GM18502 (cell line): ENCODE results near the gene AGER.
"Not testable (repeated sequence)": the region's sequence is repeated elsewhere in the genome, so short reads cannot be mapped to it uniquely, and the experiment has no call there.

ENCODE experiments used
- ATAC-seq: cut with Tn5 transposase; IDR thresholded peaks from one replicate; pipeline ENCODE4 v1.9.1; 2021; ENCODE audit warnings: mild to moderate bottlenecking; ENCODE audit not compliant: unreplicated experiment, poor library complexity

AGER gene

DNA sequence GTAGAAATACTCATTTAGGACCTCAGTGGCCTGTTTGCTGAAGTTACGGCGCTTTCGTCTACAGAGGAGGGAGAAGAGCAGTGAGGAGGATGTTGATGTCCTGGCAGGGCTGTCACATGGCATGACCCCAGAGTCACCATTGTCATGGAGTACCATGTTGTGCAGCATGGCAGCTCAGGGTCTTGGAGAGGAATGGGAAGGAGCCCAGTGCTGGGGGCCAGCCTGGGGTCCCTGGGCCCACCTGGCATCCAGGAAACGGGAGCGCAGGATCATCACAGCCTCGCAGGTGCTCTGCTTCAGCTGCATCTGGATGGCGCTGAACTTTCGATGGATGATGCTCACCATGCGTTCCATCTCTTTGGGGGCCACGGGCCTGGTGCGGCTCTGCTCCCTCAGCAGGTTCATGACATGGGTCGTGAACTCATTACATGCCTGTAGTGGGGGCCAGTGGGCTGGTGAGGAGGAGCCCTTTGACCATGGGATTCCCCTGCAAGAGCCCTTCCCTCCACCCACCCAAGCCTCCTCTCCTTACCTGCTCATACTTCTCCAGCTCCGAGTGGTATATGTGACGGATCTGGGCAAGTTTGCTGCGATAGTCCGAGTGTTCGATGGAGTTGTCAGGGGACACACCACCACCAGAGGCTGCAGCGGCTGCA lies 3.8 kb upstream of the AGER start:
- not testable (repeated sequence) for ATAC-seq

DNA sequence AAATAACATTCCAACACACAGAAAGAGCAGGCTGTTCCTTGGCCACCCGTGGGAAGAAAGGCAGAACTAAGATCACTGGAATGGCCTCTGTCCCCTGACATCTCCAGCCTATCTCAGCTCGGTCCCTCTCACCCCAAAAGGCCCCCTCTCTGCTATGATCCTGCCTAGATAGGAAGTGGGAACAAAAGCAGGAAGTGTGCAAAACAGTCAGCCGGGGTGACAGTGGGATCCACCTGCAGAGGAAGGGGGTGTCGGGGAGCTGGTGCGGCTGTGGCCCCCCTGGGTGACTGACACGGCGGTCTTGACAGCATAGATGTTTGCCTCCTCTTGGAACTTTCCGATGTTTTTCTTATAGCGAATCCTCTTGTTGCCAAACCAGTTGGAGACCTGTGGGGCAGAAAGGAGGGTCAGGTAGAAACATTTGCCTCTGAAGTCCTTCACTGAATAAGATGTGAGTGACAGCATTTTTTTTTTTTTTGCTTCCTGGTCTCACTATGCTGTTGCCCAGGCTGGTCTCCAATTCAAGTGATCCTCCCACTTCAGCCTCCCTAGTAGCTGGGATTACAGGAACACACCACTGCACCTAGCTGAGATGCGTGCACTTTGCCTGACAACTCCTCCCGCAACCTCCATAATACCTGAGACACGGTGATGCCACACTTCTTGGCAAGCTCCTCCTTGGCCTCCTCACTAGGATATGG lies 3.1 kb upstream of the AGER start:
- no peak for ATAC-seq

DNA sequence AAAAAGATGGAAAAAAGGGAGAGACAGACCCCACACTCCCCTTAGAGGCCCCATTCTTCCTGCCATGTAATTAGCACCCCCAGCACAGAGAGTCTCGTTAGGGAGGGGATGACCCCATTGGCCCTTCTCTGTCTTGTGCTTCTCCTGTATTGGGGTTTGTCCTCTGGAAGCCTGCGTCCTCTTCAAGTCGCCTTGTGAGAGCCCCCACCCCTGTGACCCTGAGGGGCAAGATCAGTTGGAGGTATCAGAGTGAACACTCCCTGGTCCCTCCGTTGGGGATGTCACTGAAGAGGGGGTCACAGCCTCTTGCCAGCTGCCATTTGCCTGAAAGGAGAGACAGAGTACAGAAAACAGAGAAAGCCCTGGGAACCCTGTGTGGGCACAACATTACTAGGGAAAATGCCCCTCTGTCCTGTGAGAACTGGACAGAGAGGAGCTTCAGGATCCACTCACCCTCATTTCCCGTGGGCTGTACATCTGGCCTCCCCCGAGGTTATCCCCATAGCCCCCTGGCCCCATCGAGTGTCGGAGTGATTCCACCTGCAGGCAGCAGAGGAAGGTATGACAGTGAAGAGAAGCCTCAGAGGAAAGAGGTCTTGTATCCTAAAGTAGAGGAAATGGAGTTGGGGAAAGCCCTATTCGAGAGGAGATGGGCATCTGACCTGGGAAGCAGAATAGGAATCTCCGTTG lies 2.2 kb upstream of the AGER start:
- not testable (repeated sequence) for ATAC-seq

DNA sequence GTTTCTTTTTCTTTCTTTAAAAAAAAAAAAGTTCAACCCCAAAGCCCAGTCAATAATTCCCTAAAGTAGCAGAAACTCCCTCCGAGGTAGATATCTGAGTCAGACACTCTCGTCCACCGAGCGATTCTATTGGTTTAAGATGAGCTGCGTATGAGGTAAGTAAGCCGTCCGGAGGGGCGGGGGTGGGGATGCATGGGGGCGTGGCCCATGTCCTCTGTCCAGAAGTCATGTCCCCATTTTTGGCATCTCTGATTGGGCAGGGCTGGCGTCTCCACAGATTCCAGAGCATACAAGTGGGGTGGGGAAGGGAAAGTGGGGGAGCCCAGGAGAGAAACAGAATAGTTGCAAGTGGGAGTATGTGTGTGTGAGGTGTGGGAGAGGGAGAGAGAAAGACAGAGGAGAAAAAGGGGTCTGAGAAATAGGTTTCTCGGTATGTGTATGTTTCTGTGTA lies 1.7 kb upstream of the AGER start:
- ATAC-seq, result not testable (repeated sequence)

DNA sequence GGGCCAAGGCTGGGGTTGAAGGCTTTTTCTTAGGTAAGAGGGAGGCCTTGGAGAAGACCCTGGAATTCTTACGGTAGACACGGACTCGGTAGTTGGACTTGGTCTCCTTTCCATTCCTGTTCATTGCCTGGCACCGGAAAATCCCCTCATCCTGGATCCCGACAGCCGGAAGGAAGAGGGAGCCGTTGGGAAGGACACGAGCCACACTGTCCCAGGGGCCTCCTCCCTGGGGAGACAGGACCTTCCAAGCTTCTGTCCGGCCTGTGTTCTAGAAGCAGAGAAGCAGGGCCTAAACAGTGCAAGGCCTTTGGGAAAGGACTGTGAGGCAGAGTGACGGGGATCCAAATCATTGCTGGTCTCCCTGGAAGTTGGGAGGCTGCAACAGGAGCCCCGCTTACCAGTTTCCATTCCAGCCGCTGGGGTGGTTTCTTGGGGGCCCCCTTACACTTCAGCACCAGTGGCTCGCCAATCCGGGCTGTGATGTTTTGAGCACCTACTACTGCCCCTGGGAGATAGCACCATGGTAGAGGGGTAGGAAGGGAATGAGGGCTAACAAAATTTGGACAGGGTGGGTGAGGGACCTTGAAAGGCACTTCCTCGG lies 470 bp downstream of the AGER start:
- ATAC-seq, result no peak

DNA sequence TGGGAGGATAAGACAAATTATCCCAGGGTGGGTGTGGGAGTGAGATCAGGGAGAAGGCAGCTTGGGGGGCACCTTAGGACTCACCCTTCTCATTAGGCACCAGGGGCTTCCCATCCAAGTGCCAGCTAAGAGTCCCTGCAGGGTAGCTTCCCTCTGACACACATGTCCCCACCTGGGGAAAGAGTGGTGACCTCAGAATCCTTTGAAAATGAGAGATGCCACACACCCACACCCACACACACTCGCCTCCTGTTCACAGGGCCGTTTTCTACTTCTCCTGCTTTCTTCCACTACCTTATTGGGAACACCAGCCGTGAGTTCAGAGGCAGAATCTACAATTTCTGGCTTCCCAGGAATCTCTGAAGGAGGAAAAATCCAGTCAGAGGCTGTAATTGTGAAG lies 1.0 kb downstream of the AGER start:
- no peak for ATAC-seq

DNA sequence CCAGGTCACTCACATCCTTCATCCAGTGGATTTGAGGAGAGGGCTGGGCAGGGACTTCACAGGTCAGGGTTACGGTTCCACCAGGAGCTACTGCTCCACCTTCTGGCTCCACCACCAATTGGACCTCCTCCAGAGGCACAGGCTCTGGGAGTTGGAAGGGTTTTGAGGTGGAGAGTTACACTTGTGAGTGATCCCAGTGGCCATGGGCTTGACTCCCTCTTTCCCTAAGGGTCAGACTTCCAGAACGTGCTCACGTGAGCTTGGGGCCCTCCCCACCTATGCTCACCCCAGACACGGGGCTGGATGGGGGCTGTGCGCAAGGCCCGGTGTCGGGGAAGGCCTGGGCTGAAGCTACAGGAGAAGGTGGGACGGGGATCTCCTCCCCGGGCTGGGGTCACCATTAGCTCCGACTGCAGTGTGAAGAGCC lies 1.5 kb downstream of the AGER start:
- ATAC-seq, result no peak

DNA sequence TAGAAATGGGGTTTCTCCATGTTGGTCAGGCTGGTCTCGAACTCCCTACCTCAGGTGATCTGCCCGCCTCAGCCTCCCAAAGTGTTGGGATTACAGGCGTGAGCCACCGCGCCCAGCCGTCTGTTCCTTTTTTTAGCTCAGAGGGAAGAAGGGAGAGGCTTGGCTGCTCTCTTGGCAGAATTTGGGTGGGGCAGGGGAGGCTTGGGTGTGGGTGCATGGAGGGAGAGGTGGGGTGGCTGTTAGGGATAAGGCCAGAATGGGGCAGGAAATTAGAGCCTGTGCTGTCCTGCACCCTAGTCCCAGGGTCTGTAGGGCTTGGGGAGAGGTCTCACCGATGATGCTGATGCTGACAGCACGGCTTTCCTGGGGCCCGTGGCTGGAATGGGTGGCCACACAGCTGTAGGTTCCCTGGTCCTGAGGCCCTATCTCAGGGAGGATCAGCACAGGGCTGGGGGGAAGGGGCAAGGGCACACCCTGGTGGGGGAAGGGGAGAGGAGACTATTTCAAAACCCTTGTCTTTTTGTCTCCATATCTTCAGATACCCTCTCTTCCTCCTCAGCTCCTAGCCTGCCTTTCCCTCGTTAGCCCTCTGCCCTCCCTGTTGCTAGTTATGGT lies 2.0 kb downstream of the AGER start:
- ATAC-seq, result no peak

DNA sequence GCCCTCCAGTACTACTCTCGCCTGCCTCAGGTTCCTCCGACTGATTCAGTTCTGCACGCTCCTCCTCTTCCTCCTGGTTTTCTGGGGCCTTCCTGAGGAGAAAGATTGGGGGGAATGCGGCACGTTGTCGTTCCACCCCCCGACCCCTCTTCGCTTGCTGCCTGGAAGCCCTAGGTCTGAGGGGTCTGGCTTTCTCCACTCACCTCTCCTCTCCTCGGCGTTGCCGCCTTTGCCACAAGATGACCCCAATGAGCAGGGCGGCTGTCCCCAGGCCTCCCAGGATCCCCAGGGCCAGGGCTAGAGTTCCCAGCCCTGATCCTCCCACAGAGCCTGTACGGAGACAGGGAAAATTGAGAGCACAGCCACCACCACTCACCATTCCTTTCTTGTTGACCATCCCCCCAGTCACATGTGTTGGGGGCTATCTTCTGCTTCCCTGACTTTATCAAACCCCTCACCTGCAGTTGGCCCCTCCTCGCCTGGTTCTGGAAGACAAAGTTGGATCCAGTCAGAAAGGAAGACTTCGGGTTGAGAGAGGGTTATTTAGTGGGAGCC lies 2.8 kb downstream of the AGER start:
- no peak for ATAC-seq

DNA sequence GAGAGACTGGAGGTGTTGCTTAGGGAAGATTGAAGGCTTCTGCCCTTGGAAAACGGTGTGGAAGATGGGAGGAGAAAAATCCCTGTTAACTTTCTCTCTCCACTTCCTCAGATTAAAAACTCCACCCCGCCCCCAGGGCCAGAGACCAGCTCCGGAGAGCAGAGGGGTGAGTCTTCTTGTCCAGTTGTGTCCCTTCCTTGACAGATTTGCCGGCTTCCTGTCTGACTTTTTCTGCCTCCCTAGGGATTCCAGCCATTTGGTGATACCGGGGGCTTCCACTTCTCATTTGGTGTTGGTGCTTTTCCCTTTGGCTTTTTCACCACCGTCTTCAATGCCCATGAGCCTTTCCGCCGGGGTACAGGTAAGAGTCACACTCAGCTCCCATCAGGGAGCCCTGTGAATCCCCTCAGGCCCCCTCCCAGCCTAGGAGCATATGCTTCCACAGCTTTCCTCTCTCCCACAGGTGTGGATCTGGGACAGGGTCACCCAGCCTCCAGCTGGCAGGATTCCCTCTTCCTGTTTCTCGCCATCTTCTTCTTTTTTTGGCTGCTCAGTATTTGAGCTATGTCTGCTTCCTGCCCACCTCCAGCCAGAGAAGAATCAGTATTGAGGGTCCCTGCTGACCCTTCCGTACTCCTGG lies 4.2 kb downstream of the AGER start:
- ATAC-seq, result no peak

DNA sequence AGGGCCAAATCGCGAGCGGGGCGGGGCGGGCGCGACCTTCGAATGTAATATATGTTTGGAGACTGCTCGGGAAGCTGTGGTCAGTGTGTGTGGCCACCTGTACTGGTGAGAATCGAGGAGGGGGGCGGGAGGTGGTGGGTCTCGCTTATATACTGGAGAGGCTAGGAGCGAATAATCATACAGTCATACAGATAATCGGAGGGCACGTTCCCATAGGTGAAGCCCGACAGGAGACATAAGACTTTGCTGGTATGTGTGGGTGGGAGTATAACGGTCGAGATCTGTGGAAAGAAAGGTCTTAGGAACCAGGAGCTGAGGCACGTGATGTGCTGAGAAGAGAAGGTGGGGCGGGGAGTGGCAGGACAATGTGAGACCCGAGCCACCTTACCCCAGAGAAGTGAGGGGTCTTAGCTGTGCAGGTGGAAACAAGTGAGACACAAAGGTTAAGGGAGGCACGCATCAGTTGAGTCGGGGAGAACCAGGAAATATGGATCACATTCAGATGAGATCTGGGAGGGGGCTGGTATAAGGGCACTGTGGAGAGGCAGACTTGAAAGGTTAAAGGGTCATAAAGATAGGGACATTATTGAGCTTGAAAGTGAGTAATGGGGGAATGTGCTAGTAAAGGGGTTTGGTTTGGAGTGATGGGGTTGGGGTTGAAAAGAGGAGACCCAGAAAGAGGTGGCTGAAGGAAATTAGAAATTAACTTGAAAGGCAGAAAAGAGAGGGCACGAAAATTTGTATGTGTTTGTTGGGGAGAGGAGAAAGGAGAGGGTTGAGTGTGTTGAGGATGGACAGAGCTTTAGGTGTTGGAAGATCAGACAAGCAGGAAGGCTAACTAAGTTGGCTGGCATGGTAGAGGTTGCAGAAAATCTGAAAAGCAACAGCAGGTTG lies 5.3 kb downstream of the AGER start:
- ATAC-seq, result no peak

DNA sequence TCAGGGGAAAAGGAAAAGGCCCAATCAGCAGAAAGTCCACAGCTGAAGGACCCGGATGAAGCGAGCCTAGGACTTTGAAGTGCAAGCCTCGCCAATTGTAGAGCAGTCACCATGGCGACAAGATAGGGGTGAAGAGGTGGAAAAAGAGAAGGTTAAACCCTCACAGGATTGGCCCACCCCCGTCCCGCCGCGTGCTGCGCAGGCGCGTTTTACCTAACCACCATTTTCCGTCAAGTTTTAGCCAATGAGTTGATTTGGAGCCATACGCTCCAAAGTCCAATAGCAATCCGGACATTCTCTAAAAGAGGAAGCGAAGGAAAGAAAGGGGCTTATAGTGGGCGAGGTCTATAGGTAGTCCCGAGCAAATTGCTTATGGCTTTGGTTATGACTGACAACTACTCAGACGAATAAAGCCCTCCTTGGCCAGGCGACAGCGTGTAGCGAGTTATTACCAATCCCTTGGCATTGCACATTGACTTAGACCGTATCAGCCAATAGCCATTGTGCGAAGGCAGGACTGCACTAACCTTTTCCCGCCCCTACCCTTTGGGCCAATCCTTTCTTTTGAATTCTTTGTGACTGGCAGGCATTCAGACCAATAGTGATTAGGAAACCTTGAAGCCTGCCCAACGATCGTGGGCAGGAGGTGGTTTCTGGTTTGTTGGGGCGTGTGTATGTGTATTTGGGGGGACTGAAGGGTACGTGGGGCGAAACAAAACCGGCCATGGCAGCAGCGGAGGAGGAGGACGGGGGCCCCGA lies 6.1 kb downstream of the AGER start, which contains the start of gene RNF5:
Gene RNF5 (plus strand): TSS at position 618 of the 759 bp plus-strand sequence. CDS start 107 bp downstream, at position 725.
- peak; percentile 73 for ATAC-seq

DNA sequence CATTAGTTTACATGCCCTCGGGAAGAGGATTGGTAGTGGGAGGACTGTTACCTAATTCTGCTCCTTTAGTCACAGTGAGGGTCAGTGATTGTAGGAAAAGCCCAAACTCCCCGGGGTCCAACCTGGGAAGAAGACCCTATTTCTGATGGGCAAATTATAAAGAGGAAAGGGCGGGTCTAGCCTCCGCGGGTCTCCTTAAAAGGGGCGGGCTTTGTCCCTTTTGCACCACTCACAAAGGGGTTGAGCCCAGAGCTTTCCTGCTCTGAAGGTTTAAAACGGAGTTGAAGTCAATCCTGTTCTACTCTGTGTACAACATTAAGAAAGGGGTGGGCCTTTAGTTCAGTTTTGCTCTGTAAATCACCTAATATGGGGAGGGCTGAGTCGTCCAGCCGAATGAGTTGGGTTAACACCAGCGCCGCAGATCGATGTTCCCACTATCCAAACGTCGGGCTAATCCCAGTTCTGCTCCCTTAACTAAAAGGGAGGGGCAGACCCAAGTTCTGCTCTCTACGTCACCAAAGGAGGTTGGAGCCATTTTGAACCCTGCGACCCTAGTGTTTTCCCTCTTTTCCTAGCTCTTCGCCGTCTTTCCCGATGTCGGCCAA lies 6.8 kb downstream of the AGER start:
- ATAC-seq, result peak; percentile 3

DNA sequence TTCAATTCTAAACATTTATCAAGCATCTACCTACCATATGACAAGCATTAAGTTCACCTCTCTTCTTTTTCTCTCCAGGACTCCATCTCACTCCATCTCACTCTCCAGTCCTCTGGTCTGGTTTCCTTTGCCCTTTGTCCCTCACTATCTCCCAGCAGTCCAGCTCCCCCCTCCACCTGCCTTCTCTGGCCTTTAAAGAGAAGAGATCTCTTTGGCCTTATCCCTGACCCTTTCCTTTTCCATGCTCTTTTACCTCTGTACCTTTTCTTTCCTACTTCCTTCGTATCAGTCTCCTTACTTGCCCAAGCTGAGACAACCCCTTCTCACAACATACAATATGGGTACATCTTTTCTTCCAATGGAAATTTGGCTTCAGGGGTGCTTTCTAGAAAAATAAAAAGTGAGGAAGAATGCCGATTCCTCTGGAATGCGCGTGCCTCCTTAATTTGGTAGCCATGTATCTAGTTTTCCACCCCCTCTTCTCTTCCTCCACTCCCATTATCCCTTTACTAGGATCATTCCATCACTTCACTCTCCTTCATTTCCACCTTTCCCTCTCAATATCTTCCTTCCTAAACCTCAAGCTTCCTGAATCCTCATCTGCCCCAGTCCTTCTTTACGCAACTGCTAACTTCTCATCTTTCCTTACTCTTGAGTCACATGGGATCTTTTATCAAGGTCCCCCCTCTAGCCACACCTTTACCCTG lies 7.4 kb downstream of the AGER start:
- no peak for ATAC-seq

DNA sequence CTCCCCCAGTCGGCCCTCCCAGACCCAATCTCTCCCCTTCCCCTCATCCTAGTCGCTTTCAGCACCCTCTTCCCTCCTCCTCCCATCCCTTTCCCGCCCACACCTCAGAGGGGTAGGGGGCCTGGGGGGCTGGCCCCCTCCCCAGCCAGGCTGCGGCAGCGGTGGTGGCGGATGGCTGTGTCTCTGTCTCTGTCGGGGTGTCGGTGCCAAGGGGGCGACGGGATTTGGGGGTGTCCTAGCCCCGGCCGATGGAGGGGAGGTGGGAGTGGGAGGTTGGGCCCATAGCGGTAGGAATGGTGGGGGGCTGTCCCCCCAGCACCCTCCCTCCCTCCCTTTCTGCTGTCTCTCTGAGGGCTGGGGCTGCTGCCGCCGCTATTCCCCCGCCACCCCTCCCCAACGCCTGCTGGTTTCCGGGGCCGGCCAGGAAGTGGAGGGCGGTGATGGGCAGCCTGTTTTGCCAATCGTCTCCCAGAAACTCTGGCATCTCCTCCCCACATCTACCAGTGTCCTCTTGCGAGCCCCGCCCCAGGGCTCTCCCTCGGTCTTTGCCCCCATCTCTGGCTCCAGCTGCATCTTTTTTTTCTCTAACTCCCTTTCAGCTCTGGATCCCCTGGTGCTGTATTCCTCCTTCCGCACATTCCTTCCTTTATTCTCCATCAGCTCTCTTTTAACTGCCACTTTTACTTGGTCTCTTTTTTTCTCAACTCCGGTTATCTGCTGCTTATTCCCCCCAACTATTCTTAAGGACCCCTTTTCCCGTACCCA lies 8.2 kb downstream of the AGER start, which contains the start of gene AGPAT1:
Gene AGPAT1 (minus strand): TSS at position 374 of the 765 bp plus-strand sequence. CDS start 4,588 bp downstream, outside the sequence.
- ATAC-seq, result peak; percentile 41

DNA sequence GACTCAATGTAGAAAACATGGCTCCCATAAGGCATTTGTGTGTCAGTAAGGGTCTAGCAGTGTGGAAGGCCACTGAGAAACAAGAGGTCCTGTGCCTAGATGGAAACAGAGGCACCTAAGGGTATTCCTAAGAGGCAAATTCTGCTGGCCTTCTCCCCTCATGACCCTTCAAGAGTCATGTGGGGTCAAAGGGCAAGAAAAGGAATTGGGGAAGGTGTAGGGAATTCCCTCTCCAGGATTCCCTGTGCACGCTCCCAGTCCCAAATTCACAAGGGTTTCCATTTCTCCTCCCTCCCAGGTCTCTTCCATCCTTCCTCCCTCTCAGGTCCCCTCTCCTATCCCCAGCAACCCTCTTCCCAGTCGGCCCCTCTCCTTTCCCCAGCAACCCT lies 8.7 kb downstream of the AGER start:
- ATAC-seq, result no peak
